H1 (cell line): ENCODE measurements around the gene KCNH6. TPM values are rescaled to one million over a fixed set of nuclear protein-coding genes. Genes with fewer than 3 reads are reported as not detected.

Source experiments
- CTCF ChIA-PET: fragments of 300-600 bp; sonication (Branson Sonifier 250); formaldehyde crosslinking; loops from one replicate; lab custom pipeline; 2021; ENCODE audit not compliant: partially characterized antibody; lab: Charles Lee
- POLR2A ChIA-PET: fragments of 300-600 bp; sonication (Branson Sonifier 250); formaldehyde crosslinking; loops from one replicate; lab custom pipeline; 2021; ENCODE audit warnings: inconsistent platforms; ENCODE audit not compliant: partially characterized antibody; lab: Charles Lee
- DNase-seq, 2 experiments: peaks; one replicate each; pipeline versions ENCODE4 v3.0.0 to v3.0.0-alpha.2; 2010 to 2022; ENCODE audit warnings: low spot score in 2 of 2, low read depth in 1 of 2, mixed read lengths in 1 of 2
- FAIRE-seq: peaks from 2 replicates; lab custom pipeline; 2011; peaks lifted over from hg19 to GRCh38; lab: Jason Lieb, UNC
- H2AFZ ChIP-seq: 2 replicates; pipeline ENCODE4 v1.8.1; 2012; ENCODE audit warnings: low read length, inconsistent platforms
- H2AK5ac ChIP-seq: 2 replicates; pipeline ENCODE4 v1.6.1; 2013; ENCODE audit warnings: low read depth, low read length
- H2BK120ac ChIP-seq: replicated peaks from 2 replicates; pipeline ENCODE3; 2013; ENCODE audit warnings: low read depth, low read length, inconsistent platforms
- H2BK12ac ChIP-seq: 2 replicates; pipeline ENCODE4 v1.6.1; 2013; ENCODE audit warnings: low read depth, low read length
- H2BK15ac ChIP-seq: 2 replicates; pipeline ENCODE4 v1.6.1; 2013; ENCODE audit warnings: low read length
- H2BK20ac ChIP-seq: 2 replicates; pipeline ENCODE4 v1.6.1; 2013; ENCODE audit warnings: low read length
- H2BK5ac ChIP-seq: 2 replicates; pipeline ENCODE4 v1.6.1; 2013; ENCODE audit warnings: low read depth, low read length
- H3K14ac ChIP-seq: 2 replicates; pipeline ENCODE4 v1.6.1; 2013; ENCODE audit warnings: inconsistent platforms; ENCODE audit not compliant: insufficient read length
- H3K18ac ChIP-seq: 2 replicates; pipeline ENCODE4 v1.6.1; 2013; ENCODE audit warnings: low read length; ENCODE audit errors: extremely low read depth
- H3K23ac ChIP-seq: 2 replicates; pipeline ENCODE4 v1.6.1; 2013; ENCODE audit warnings: inconsistent platforms; ENCODE audit not compliant: insufficient read length
- H3K23me2 ChIP-seq: 2 replicates; pipeline ENCODE4 v1.6.1; 2013; ENCODE audit warnings: low read depth, low read length
- H3K27ac ChIP-seq: 2 replicates; pipeline ENCODE4 v1.6.1; 2011; ENCODE audit warnings: low read depth, low read length, inconsistent platforms
- H3K27me3 ChIP-seq, 4 experiments: replicated peaks in 1 of 4; 1 replicate in 1 of 4; 2 replicates in 3 of 4; pipeline versions ENCODE4 v1.6.1 to v1.8.1; 2011 to 2013; ENCODE audit warnings: low read length in 3 of 4, mild to moderate bottlenecking in 3 of 4, inconsistent platforms in 2 of 4, mixed read lengths in 2 of 4, moderate library complexity in 1 of 4; ENCODE audit not compliant: control insufficient read depth in 3 of 4, insufficient read depth in 3 of 4; ENCODE audit errors: extremely low read depth in 1 of 4
- H3K36me3 ChIP-seq, 4 experiments: 2 replicates each; pipeline versions ENCODE4 v1.6.1 to v1.8.1; 2011 to 2013; ENCODE audit warnings: mild to moderate bottlenecking in 4 of 4, low read length in 3 of 4, moderate library complexity in 2 of 4, control low read depth in 1 of 4, inconsistent platforms in 1 of 4; ENCODE audit not compliant: insufficient read depth in 4 of 4, control insufficient read depth in 2 of 4
- H3K4ac ChIP-seq: replicated peaks from 2 replicates; pipeline ENCODE3; 2013; ENCODE audit warnings: low read length, low read depth, mixed read lengths, inconsistent platforms; ENCODE audit not compliant: insufficient read length
- H3K4me1 ChIP-seq, 4 experiments: replicated peaks in 1 of 4; 1 replicate in 1 of 4; 2 replicates in 3 of 4; pipeline versions ENCODE4 v1.6.1 to v1.8.1; 2011 to 2013; ENCODE audit warnings: low read length in 3 of 4, inconsistent platforms in 2 of 4, mixed read lengths in 1 of 4; ENCODE audit not compliant: insufficient read depth in 4 of 4, control insufficient read depth in 3 of 4
- H3K4me2 ChIP-seq, 2 experiments: 2 replicates each; pipeline versions ENCODE4 v1.6.1 to v1.8.1; 2011 to 2013; ENCODE audit warnings: low read depth in 2 of 2, low read length in 2 of 2, control low read depth in 1 of 2, inconsistent platforms in 1 of 2, mild to moderate bottlenecking in 1 of 2; ENCODE audit not compliant: insufficient read depth in 1 of 2
- H3K4me3 ChIP-seq, 4 experiments: fragments of 200-600, 300-600 bp in 1 of 4; sonication (generic), shearing (Covaris generic), sonication (Bioruptor Twin) in 1 of 4; 2 replicates each; pipeline versions ENCODE4 v1.5.1 to v1.8.1; 2011 to 2016; ENCODE audit warnings: low read length in 4 of 4, low read depth in 3 of 4, control low read depth in 2 of 4, inconsistent platforms in 2 of 4, mild to moderate bottlenecking in 2 of 4, mixed read lengths in 1 of 4, moderate library complexity in 1 of 4; ENCODE audit not compliant: insufficient read depth in 2 of 4; ENCODE audit errors: extremely low read depth in 1 of 4
- H3K56ac ChIP-seq: replicated peaks from 2 replicates; pipeline ENCODE3; 2013; ENCODE audit warnings: low read depth, mild to moderate bottlenecking, mixed read lengths, low read length, inconsistent platforms; ENCODE audit not compliant: insufficient read length
- H3K79me1 ChIP-seq: 2 replicates; pipeline ENCODE4 v1.6.1; 2013; ENCODE audit warnings: low read depth, low read length, control low read depth
- H3K79me2 ChIP-seq, 2 experiments: 2 replicates each; pipeline versions ENCODE4 v1.6.1 to v1.8.1; 2012 to 2013; ENCODE audit warnings: low read length in 2 of 2, mild to moderate bottlenecking in 2 of 2, inconsistent platforms in 1 of 2; ENCODE audit not compliant: insufficient read depth in 2 of 2, control insufficient read depth in 1 of 2
- H3K9ac ChIP-seq, 4 experiments: replicated peaks in 1 of 4; 1 replicate in 1 of 4; 2 replicates in 3 of 4; pipeline versions ENCODE4 v1.6.1 to v1.8.1; 2011 to 2013; ENCODE audit warnings: low read depth in 3 of 4, low read length in 3 of 4, control low read depth in 2 of 4, mild to moderate bottlenecking in 2 of 4, moderate library complexity in 2 of 4, inconsistent platforms in 1 of 4; ENCODE audit errors: extremely low read depth in 1 of 4
- H3K9me3 ChIP-seq, 2 experiments: 2 replicates each; pipeline versions ENCODE4 v1.6.1 to v1.8.1; 2012 to 2013; ENCODE audit warnings: mild to moderate bottlenecking in 2 of 2, moderate library complexity in 2 of 2, control low read depth in 1 of 2, inconsistent platforms in 1 of 2, low read depth in 1 of 2, low read length in 1 of 2, mixed read lengths in 1 of 2; ENCODE audit not compliant: insufficient read depth in 2 of 2
- H4K20me1 ChIP-seq, 2 experiments: replicated peaks in 1 of 2; 2 replicates each; pipeline versions ENCODE3 to v1.8.1; 2011 to 2013; ENCODE audit warnings: inconsistent platforms in 2 of 2, low read length in 2 of 2, mild to moderate bottlenecking in 1 of 2; ENCODE audit not compliant: insufficient read depth in 2 of 2, control insufficient read depth in 1 of 2
- H4K5ac ChIP-seq: 2 replicates; pipeline ENCODE4 v1.6.1; 2013; ENCODE audit warnings: low read length, low read depth, mixed read lengths, inconsistent platforms; ENCODE audit not compliant: insufficient read length
- H4K8ac ChIP-seq: 2 replicates; pipeline ENCODE4 v1.8.0; 2013; ENCODE audit warnings: mild to moderate bottlenecking, moderate library complexity, low read length, inconsistent platforms; ENCODE audit not compliant: insufficient read depth; ENCODE audit errors: extremely low read depth
- H4K91ac ChIP-seq: replicated peaks from 2 replicates; pipeline ENCODE3; 2013; ENCODE audit warnings: low read length, mixed read lengths, inconsistent platforms; ENCODE audit not compliant: insufficient read length
- CHD1 ChIP-seq: IDR thresholded peaks from 2 replicates; pipeline ENCODE4 v1.6.1; 2012; ENCODE audit warnings: low read depth, low read length, improper control_type of control experiment
- FOSL1 ChIP-seq: IDR thresholded peaks from 2 replicates; pipeline ENCODE4 v1.6.1; 2011; ENCODE audit warnings: mild to moderate bottlenecking, low read depth, low read length, moderate library complexity; ENCODE audit not compliant: insufficient read depth
- POU5F1 ChIP-seq: IDR thresholded peaks from 2 replicates; pipeline ENCODE4 v1.6.1; 2011; ENCODE audit warnings: low read depth, mild to moderate bottlenecking, low read length, moderate library complexity
- SIRT6 ChIP-seq: IDR thresholded peaks from one replicate; pipeline ENCODE4 v1.7.1; 2012; ENCODE audit warnings: low read length, inconsistent platforms
- SIX5 ChIP-seq: IDR thresholded peaks from 2 replicates; pipeline ENCODE4 v1.6.1; 2011; ENCODE audit warnings: mild to moderate bottlenecking, low read depth, low read length
- SP4 ChIP-seq: IDR thresholded peaks from 2 replicates; pipeline ENCODE4 v1.6.1; 2012; ENCODE audit warnings: low read length, inconsistent platforms
- TBP ChIP-seq: IDR thresholded peaks from 2 replicates; pipeline ENCODE4 v1.6.1; 2011; ENCODE audit warnings: low read depth, low read length, improper control_type of control experiment
- WGBS, 2 experiments: shearing (Covaris generic) in 1 of 2; methylation state at CpG; one replicate each; pipeline versions ENCODE4 v1.1.6 to v1.1.7; 2013 to 2015; ENCODE audit warnings: low lambda C conversion rate in 2 of 2, mixed read lengths in 2 of 2, inconsistent platforms in 1 of 2, low coverage in 1 of 2, missing lambda C conversion rate in 1 of 2; ENCODE audit not compliant: insufficient replicate concordance in 2 of 2, insufficient coverage in 1 of 2, insufficient read length in 1 of 2; ENCODE audit errors: extremely low coverage in 1 of 2, missing lambda C conversion rate in 1 of 2; 5-methylcytosine and 5-hydroxymethylcytosine counted together
- polyA plus RNA-seq, 7 experiments: library from polyadenylated mRNA; depleted of rRNA in 3 of 7; stranded (reverse) in 5 of 7; unstranded in 2 of 7; fragments of >200 nt in 5 of 7; fragments of 200-250 nt in 2 of 7; gene quantifications; 1 replicate in 5 of 7; 2 replicates in 1 of 7; 4 replicates in 1 of 7; pipeline versions ENCODE4 v1.2.1 to v1.2.3, GENCODE V29; 2011 to 2013; ENCODE audit warnings: missing spikeins in 2 of 7, mixed read lengths in 2 of 7
- total RNA-seq: library from RNA; stranded (reverse); fragmentation: NEBNext Ultra II Directional; extraction: Animal tissue kit (Norgen Biotek cat#: 25700); gene quantifications from 2 replicates; pipeline ENCODE4 v1.2.1, GENCODE V29; 2021
- TF ChIP-seq, protein P1 (sequence below): IDR thresholded peaks from 2 replicates; pipeline ENCODE4 v1.6.1; 2011; ENCODE audit warnings: low read length, improper control_type of control experiment

The KCNH6 gene
- total and polyA plus RNA-seq, 2 of the 8 experiments (the other 6 are each of a cell fraction or from before 2014, with no cell fraction given) = 1.8 to 3.6 TPM

DNA sequence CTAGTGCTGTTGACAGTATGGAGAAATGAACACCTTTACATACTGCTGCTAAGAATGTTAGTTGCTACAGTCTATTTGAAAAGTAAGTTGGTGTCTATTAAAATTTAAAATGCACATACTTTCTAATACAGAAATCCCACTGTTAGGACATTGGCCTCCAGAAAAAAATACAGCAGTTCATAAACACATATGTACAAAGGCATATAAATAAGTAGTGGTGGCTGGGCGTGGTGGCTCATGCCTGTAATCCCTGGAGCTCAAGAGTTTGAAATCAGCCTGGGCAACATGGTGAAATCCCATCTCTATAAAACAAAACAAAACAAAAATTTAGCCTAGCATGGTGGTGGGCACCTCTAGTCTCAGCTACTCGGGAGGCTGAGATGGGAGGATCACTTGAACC, 40.2 kb downstream of the KCNH6 start:
- CTCF ChIA-PET = interaction anchor here (0.8 to 1.5 kb wide), 5 partner anchors 9 to 84 kb away, joined by 4 to 6 read pairs (median 5); no protein-coding TSS in a partner anchor
- Histone ChIP-seq H4K20me1 (peaks cover 2 to 7% of the 10 kb centered on the region in 2 experiments), H3K79me2 (peaks cover 0 to 63% of the 10 kb centered on the region in 2 experiments; a peak in 2 of 4 replicates)
- TF ChIP-seq SIX5 (no peak), SP4 (no peak), POU5F1 (no peak), SIRT6 (no peak), CHD1 (no peak), TBP (no peak), FOSL1 (no peak)
- TF ChIP-seq, protein P1, sequence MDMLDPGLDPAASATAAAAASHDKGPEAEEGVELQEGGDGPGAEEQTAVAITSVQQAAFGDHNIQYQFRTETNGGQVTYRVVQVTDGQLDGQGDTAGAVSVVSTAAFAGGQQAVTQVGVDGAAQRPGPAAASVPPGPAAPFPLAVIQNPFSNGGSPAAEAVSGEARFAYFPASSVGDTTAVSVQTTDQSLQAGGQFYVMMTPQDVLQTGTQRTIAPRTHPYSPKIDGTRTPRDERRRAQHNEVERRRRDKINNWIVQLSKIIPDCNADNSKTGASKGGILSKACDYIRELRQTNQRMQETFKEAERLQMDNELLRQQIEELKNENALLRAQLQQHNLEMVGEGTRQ = no peak

More for the DNA sequence above, 40.2 kb downstream of the KCNH6 start:
- Histone ChIP-seq H4K8ac (no peak overlapping the region), H2BK12ac (no peak overlapping the region), H3K56ac (no peak overlapping the region), H4K5ac (no peak overlapping the region), H3K27ac (no peak overlapping the region), H3K18ac (no peak overlapping the region), H3K14ac (no peak overlapping the region), H2BK20ac (no peak overlapping the region), H4K91ac (no peak overlapping the region), H3K23ac (no peak overlapping the region), H3K4ac (no peak overlapping the region), H3K79me1 (peaks cover 5% of the 10 kb centered on the region; the same call in 1 of the 2 replicates), H3K9me3 (no peaks in the 10 kb centered on the region), H3K4me3 (no peak overlapping the region), H3K4me1 (no peaks in the 10 kb centered on the region), H3K4me2 (no peak overlapping the region), H3K27me3 (no peaks in the 10 kb centered on the region), H2AK5ac (no peak overlapping the region), H3K23me2 (no peaks in the 10 kb centered on the region), H3K36me3 (no peaks in the 10 kb centered on the region), H3K9ac (no peak overlapping the region), H2BK120ac (no peak overlapping the region), H2BK15ac (no peak overlapping the region), H2AFZ (no peak overlapping the region), H2BK5ac (no peak overlapping the region)
- 97% methylated on average over 2 of the region's 2 CpGs; no CpG with 5 or more reads in 1 of the 2 experiments for whole genome bisulfite sequencing, 2 experiments
- POLR2A ChIA-PET = no interaction called here
- no peak for FAIRE-seq
- no peak for DNase-seq
